ENCODE data around the gene TMEM72.

Gene TMEM72

GRCh38 chr10:44956717-44957706 lies 45.9 kb downstream of the TMEM72 start:
- DNase-seq = no peak

- DNase-seq = peak; percentile 79
Measured at GRCh38 chr10:44958196-44958897, 47.2 kb downstream of the TMEM72 start.

GRCh38 chr10:44958898-44959246 lies 47.7 kb downstream of the TMEM72 start:
- no peak for DNase-seq

GRCh38 chr10:44959247-44960087 lies 48.3 kb downstream of the TMEM72 start, which contains the start of gene RASSF4:
TSS of gene RASSF4 (plus strand) at chr10:44959802. CDS start at chr10:44970203, 10,401 bp downstream.
- DNase-seq = peak; percentile 86

GRCh38 chr10:44960088-44960460 lies 48.9 kb downstream of the TMEM72 start:
- DNase-seq = no peak

GRCh38 chr10:44960482-44961229 lies 49.5 kb downstream of the TMEM72 start:
- DNase-seq = no peak

- no peak for DNase-seq
Measured at GRCh38 chr10:44961230-44961571, 50.1 kb downstream of the TMEM72 start.

GRCh38 chr10:44961931-44962750 lies 51.0 kb downstream of the TMEM72 start:
- DNase-seq = no peak

- DNase-seq = no peak
Measured at GRCh38 chr10:44962870-44963738, 52.0 kb downstream of the TMEM72 start.

GRCh38 chr10:44963772-44964633 lies 52.9 kb downstream of the TMEM72 start:
- DNase-seq = no peak

GRCh38 chr10:44965104-44965503 lies 54.0 kb downstream of the TMEM72 start:
- no peak for DNase-seq

- no peak for DNase-seq
Measured at GRCh38 chr10:44965651-44966097, 54.5 kb downstream of the TMEM72 start.

- peak; percentile 20 for DNase-seq
Measured at GRCh38 chr10:44966129-44966815, 55.1 kb downstream of the TMEM72 start.

GRCh38 chr10:44966816-44967509 lies 55.8 kb downstream of the TMEM72 start:
- DNase-seq = no peak

- no peak for DNase-seq
Measured at GRCh38 chr10:44967616-44968015, 56.5 kb downstream of the TMEM72 start.

- DNase-seq = no peak
Measured at GRCh38 chr10:44968091-44968490, 57.0 kb downstream of the TMEM72 start.

GRCh38 chr10:44968500-44969400 lies 57.6 kb downstream of the TMEM72 start:
- no peak for DNase-seq

Data from fibroblast of skin of back (primary cell).